Epithelial cell of proximal tubule (primary cell): ENCODE data around the gene MET. TPM values are rescaled to one million over a fixed set of nuclear protein-coding genes. Genes with fewer than 3 reads are reported as not detected.
"Not testable (repeated sequence)": the region's sequence is repeated elsewhere in the genome, so short reads cannot be mapped to it uniquely, and the experiment has no call there.

Experiments
- DNase-seq: peaks from one replicate; pipeline ENCODE4 v3.0.0-alpha.2; 2011; ENCODE audit warnings: low read depth
- H3K4me3 ChIP-seq: 2 replicates; pipeline ENCODE4 v1.5.1; 2011; ENCODE audit warnings: low read depth, mild to moderate bottlenecking, low read length
- CTCF ChIP-seq: conservative IDR thresholded peaks from 2 replicates; pipeline ENCODE4 v1.5.1; 2012; ENCODE audit warnings: low read depth, mild to moderate bottlenecking, low read length
- total RNA-seq: library from RNA; depleted of rRNA; stranded (reverse); fragments of >200 nt; gene quantifications from 2 replicates; pipeline ENCODE4 v1.2.3, GENCODE V29; 2015

Gene MET
- total RNA-seq, 1 donor from 2014 or later = 155 TPM

GRCh38 chr7:116815041-116815440, 143.0 kb downstream of the MET start:
- DNase-seq = no peak
- TF ChIP-seq CTCF = no peak
- no peak overlapping the region for H3K4me3 ChIP-seq

- DNase-seq = no peak
- H3K4me3 ChIP-seq = no peak overlapping the region
- no peak for TF ChIP-seq CTCF
Measured at GRCh38 chr7:116820149-116820548, 148.2 kb downstream of the MET start.

- not testable (repeated sequence) for H3K4me3 ChIP-seq, DNase-seq
Measured at GRCh38 chr7:116821647-116822046, 149.7 kb downstream of the MET start.

- no peak for DNase-seq
- no peak for TF ChIP-seq CTCF
- no peak overlapping the region for H3K4me3 ChIP-seq
Measured at GRCh38 chr7:116824449-116824848, 152.5 kb downstream of the MET start.

- TF ChIP-seq CTCF = peak; percentile 24
- no peak for DNase-seq
- H3K4me3 ChIP-seq = no peak overlapping the region
Measured at GRCh38 chr7:116828281-116828680, 156.3 kb downstream of the MET start.

- DNase-seq = no peak
- TF ChIP-seq CTCF = no peak
- H3K4me3 ChIP-seq = no peak overlapping the region
Measured at GRCh38 chr7:116829041-116829440, 157.0 kb downstream of the MET start.

GRCh38 chr7:116829493-116829892, 157.5 kb downstream of the MET start:
- H3K4me3 ChIP-seq = no peak overlapping the region
- no peak for DNase-seq
- no peak for TF ChIP-seq CTCF

GRCh38 chr7:116832692-116833091, 160.7 kb downstream of the MET start:
- H3K4me3 ChIP-seq = no peak overlapping the region
- TF ChIP-seq CTCF = no peak
- DNase-seq = no peak
